ENCODE results near the gene FBLN2. TPM values are rescaled to one million over a fixed set of nuclear protein-coding genes. Genes with fewer than 3 reads are reported as not detected.

FBLN2 gene
- total RNA-seq, 3 donors from 2014 or later (not counting 1 experiment from before 2014, with no cell fraction given), result 0.61 to 2.7 (median 1.6) TPM

- no peaks in the 10 kb centered on the region for H3K4me1 ChIP-seq (ENCODE audit: control insufficient read depth, insufficient read depth, low read length)
- H3K36me3 ChIP-seq (ENCODE audit: control insufficient read depth, insufficient read depth, low read length), result no peaks in the 10 kb centered on the region
- DNase-seq, result no peak
- H3K4me1 Mint-ChIP-seq, result no peaks in the 10 kb centered on the region
- no peaks in the 10 kb centered on the region for H3K36me3 Mint-ChIP-seq
- H3K27me3 ChIP-seq (ENCODE audit: control insufficient read depth, insufficient read depth, low read length), result no peaks in the 10 kb centered on the region
- H3K4me3 Mint-ChIP-seq, result no peak overlapping the region
- 52% methylated on average over 12 of the region's 12 CpGs for WGBS (ENCODE audit: insufficient coverage)
- intact Hi-C loops (cut with micrococcal nuclease), result no loop called here
- H3K9me3 Mint-ChIP-seq, result no peaks in the 10 kb centered on the region
- TF ChIP-seq CTCF (IDR thresholded peaks at IDR 0.05), result no peak
- H3K27me3 Mint-ChIP-seq (ENCODE audit: low read depth in 2 of 2), result no peaks in the 10 kb centered on the region
- ATAC-seq, result no peak
- no peak overlapping the region for H3K27ac ChIP-seq (ENCODE audit: low read length)
- H3K9me3 ChIP-seq (ENCODE audit: control insufficient read depth, insufficient read depth, low read length), result no peaks in the 10 kb centered on the region
- no peak overlapping the region for H3K27ac Mint-ChIP-seq
- no peak overlapping the region for H3K4me3 ChIP-seq (ENCODE audit: low read length)
These were observed 135.4 kb downstream of the FBLN2 start for GRCh38 chr3:13684350-13684749.

GRCh38 chr3:13684854-13685253 lies 135.9 kb downstream of the FBLN2 start:
- no peaks in the 10 kb centered on the region for H3K36me3 ChIP-seq (ENCODE audit: control insufficient read depth, insufficient read depth, low read length)
- no peaks in the 10 kb centered on the region for H3K9me3 ChIP-seq (ENCODE audit: control insufficient read depth, insufficient read depth, low read length)
- 78% methylated on average over 9 of the region's 10 CpGs for WGBS (ENCODE audit: insufficient coverage)
- TF ChIP-seq CTCF (IDR thresholded peaks at IDR 0.05), result no peak
- Mint-ChIP-seq H3K27ac (no peak overlapping the region), H3K36me3 (no peaks in the 10 kb centered on the region), H3K4me3 (no peak overlapping the region), H3K9me3 (no peaks in the 10 kb centered on the region), H3K4me1 (no peaks in the 10 kb centered on the region), H3K27me3 (ENCODE audit: low read depth in 2 of 2) (no peaks in the 10 kb centered on the region)
- no peak overlapping the region for H3K27ac ChIP-seq (ENCODE audit: low read length)
- DNase-seq (no peak), ATAC-seq (no peak)
- H3K4me3 ChIP-seq (ENCODE audit: low read length), result no peak overlapping the region
- intact Hi-C loops (cut with micrococcal nuclease), result no loop called here
- H3K27me3 ChIP-seq (ENCODE audit: control insufficient read depth, insufficient read depth, low read length), result no peaks in the 10 kb centered on the region
- no peaks in the 10 kb centered on the region for H3K4me1 ChIP-seq (ENCODE audit: control insufficient read depth, insufficient read depth, low read length)

- H3K27me3 Mint-ChIP-seq (ENCODE audit: low read depth in 2 of 2), result peaks cover 0 to 2% of the 10 kb centered on the region in 2 donors
- H3K4me3 Mint-ChIP-seq, result no peak overlapping the region
- no peak overlapping the region for H3K27ac Mint-ChIP-seq
- WGBS (ENCODE audit: insufficient coverage), result 87% methylated on average over 5 of the region's 5 CpGs
- H3K4me3 ChIP-seq (ENCODE audit: low read length), result no peak overlapping the region
- intact Hi-C loops (cut with micrococcal nuclease), result no loop called here
- no peak for DNase-seq
- H3K27ac ChIP-seq (ENCODE audit: low read length), result no peak overlapping the region
- no peaks in the 10 kb centered on the region for H3K4me1 ChIP-seq (ENCODE audit: control insufficient read depth, insufficient read depth, low read length)
- no peaks in the 10 kb centered on the region for H3K27me3 ChIP-seq (ENCODE audit: control insufficient read depth, insufficient read depth, low read length)
- no peak for ATAC-seq
- no peak for TF ChIP-seq CTCF (IDR thresholded peaks at IDR 0.05)
- no peaks in the 10 kb centered on the region for H3K4me1 Mint-ChIP-seq
- H3K9me3 Mint-ChIP-seq, result no peaks in the 10 kb centered on the region
- H3K36me3 Mint-ChIP-seq, result no peaks in the 10 kb centered on the region
- H3K36me3 ChIP-seq (ENCODE audit: control insufficient read depth, insufficient read depth, low read length), result no peaks in the 10 kb centered on the region
- no peaks in the 10 kb centered on the region for H3K9me3 ChIP-seq (ENCODE audit: control insufficient read depth, insufficient read depth, low read length)
These were observed 136.8 kb downstream of the FBLN2 start for GRCh38 chr3:13685721-13686120.

GRCh38 chr3:13686367-13687160 lies 137.6 kb downstream of the FBLN2 start:
- no peak overlapping the region for H3K4me3 Mint-ChIP-seq
- DNase-seq, result no peak
- 76% methylated on average over 10 of the region's 10 CpGs for WGBS (ENCODE audit: insufficient coverage)

More at GRCh38 chr3:13686367-13687160, 137.6 kb downstream of the FBLN2 start:
- no peak for TF ChIP-seq CTCF (IDR thresholded peaks at IDR 0.05)
- no peaks in the 10 kb centered on the region for H3K9me3 Mint-ChIP-seq
- ATAC-seq, result no peak
- peaks cover 0 to 3% of the 10 kb centered on the region in 2 donors for H3K27me3 Mint-ChIP-seq (ENCODE audit: low read depth in 2 of 2)
- Histone ChIP-seq H3K4me3 (ENCODE audit: low read length) (no peak overlapping the region), H3K27me3 (ENCODE audit: control insufficient read depth, insufficient read depth, low read length) (no peaks in the 10 kb centered on the region), H3K27ac (ENCODE audit: low read length) (no peak overlapping the region), H3K36me3 (ENCODE audit: control insufficient read depth, insufficient read depth, low read length) (no peaks in the 10 kb centered on the region), H3K4me1 (ENCODE audit: control insufficient read depth, insufficient read depth, low read length) (no peaks in the 10 kb centered on the region), H3K9me3 (ENCODE audit: control insufficient read depth, insufficient read depth, low read length) (no peaks in the 10 kb centered on the region)
- H3K36me3 Mint-ChIP-seq, result no peaks in the 10 kb centered on the region
- intact Hi-C loops (cut with micrococcal nuclease), result no loop called here
- no peaks in the 10 kb centered on the region for H3K4me1 Mint-ChIP-seq
- H3K27ac Mint-ChIP-seq, result no peak overlapping the region
